Measurements from ENCODE around the gene CLC.
A peak's percentile ranks its signal among the peaks of the same experiment; 100 is the strongest.

Gene CLC

GRCh38 chr19:39686739-39687138 lies 51.1 kb downstream of the CLC start:
- peak; percentile 66 for FAIRE-seq

GRCh38 chr19:39684267-39684666 lies 53.6 kb downstream of the CLC start:
- DNase-seq (ENCODE audit: extremely low spot score, insufficient read length, low read depth) (no peak), FAIRE-seq (no peak)

More at GRCh38 chr19:39686739-39687138, 51.1 kb downstream of the CLC start:
- no peak for DNase-seq (ENCODE audit: extremely low spot score, insufficient read length, low read depth)

- FAIRE-seq (no peak), DNase-seq (ENCODE audit: extremely low spot score, insufficient read length, low read depth) (no peak)
These were observed 56.4 kb downstream of the CLC start for GRCh38 chr19:39681416-39681815.
